Retinal pigment epithelial cell (primary cell): ENCODE measurements around the gene SLC35E3.

ENCODE experiments used
- DNase-seq: peaks from one replicate; pipeline ENCODE4 v3.0.0-alpha.2; 2010; ENCODE audit warnings: low read depth
- H3K4me3 ChIP-seq: 2 replicates; pipeline ENCODE4 v1.5.1; 2011; ENCODE audit warnings: mild to moderate bottlenecking, low read length, control low read depth, moderate library complexity
- TF ChIP-seq, protein P1 (sequence below): conservative IDR thresholded peaks from 2 replicates; pipeline ENCODE4 v1.5.1; 2011; ENCODE audit warnings: low read depth, low read length, control low read depth, inconsistent platforms

Gene SLC35E3

DNA sequence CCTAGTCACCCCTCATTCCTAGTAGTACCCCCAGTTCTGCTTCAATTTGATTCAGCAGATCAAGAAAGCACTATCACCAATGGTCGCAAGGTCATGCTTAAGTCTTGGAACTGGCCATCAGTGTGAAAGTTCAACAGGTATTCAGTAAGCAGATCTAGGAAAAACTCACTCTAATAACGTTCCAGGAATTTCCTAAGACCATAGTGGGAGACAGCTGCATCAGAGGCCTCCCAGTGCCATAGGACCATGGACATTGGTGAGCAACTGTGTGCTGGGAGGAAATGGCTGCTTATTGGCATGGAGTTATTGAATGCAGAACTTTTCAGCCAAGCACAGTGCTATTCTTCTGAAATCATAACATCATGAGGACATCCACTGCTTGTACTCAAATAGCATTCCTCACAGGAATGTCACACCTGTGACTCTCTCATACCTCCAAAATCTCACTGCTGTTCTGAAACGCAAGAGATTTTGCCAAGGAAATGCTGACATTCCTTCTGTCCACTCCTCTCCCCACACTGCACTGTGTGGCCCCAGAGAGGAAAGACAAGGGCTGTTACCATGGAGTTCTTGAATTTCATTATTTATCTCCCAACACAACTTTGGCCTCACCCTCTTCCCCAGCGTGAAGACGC, 31.1 kb downstream of the SLC35E3 start:
- H3K4me3 ChIP-seq = no peak overlapping the region
- TF ChIP-seq, protein P1, sequence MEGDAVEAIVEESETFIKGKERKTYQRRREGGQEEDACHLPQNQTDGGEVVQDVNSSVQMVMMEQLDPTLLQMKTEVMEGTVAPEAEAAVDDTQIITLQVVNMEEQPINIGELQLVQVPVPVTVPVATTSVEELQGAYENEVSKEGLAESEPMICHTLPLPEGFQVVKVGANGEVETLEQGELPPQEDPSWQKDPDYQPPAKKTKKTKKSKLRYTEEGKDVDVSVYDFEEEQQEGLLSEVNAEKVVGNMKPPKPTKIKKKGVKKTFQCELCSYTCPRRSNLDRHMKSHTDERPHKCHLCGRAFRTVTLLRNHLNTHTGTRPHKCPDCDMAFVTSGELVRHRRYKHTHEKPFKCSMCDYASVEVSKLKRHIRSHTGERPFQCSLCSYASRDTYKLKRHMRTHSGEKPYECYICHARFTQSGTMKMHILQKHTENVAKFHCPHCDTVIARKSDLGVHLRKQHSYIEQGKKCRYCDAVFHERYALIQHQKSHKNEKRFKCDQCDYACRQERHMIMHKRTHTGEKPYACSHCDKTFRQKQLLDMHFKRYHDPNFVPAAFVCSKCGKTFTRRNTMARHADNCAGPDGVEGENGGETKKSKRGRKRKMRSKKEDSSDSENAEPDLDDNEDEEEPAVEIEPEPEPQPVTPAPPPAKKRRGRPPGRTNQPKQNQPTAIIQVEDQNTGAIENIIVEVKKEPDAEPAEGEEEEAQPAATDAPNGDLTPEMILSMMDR = no peak
- no peak for DNase-seq

DNA sequence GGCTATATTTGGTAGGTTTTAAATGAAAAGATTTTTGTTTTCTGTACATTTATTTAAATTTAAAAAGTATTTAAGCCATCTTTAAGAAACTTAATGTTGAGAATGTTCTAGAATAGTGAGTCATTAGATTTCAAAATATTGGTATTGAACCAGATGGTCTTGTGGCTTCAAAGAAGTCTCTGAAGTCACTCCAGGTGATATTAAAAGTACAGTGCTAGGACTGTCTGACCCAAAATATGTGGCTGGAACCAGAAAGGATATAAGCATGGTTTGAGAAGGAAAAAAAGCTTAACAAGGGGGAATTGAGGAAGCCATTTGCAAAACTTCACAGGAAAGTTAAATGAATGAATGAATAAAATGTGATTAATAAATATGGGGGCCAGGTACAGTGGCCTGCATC, 33.3 kb downstream of the SLC35E3 start:
- TF ChIP-seq, protein P1 = no peak
- H3K4me3 ChIP-seq = no peak overlapping the region
- no peak for DNase-seq

- no peak overlapping the region for H3K4me3 ChIP-seq
- TF ChIP-seq, protein P1 = no peak
- DNase-seq = no peak
These were observed 34.8 kb downstream of the SLC35E3 start for GRCh38 chr12:68780731-68781130.

GRCh38 chr12:68781728-68782127, 35.8 kb downstream of the SLC35E3 start:
- TF ChIP-seq, protein P1 = no peak
- no peak for DNase-seq
- no peak overlapping the region for H3K4me3 ChIP-seq

DNA sequence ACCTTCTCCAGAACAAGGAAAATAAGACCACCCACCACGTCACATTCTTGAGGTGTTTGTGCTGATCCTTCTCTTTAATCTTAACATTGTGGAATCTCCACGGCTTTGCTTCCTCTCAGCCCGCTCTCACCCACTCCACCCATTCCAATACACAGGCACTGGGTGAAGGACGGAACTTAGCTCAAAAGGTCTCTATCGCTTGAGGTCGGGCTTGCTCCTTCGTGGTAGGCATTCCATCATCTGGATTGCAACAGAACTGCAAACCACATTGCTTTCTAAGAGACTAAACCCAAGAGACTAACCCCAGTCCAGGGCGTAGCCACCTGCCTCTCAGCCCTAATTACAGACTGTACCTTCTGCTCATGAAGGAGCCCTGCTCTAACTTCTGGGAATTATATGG, 38.0 kb downstream of the SLC35E3 start:
- DNase-seq = no peak
- TF ChIP-seq, protein P1 = no peak
- H3K4me3 ChIP-seq = no peak overlapping the region

GRCh38 chr12:68785358-68785757, 39.4 kb downstream of the SLC35E3 start:
- no peak overlapping the region for H3K4me3 ChIP-seq
- TF ChIP-seq, protein P1 = no peak
- DNase-seq = no peak

DNA sequence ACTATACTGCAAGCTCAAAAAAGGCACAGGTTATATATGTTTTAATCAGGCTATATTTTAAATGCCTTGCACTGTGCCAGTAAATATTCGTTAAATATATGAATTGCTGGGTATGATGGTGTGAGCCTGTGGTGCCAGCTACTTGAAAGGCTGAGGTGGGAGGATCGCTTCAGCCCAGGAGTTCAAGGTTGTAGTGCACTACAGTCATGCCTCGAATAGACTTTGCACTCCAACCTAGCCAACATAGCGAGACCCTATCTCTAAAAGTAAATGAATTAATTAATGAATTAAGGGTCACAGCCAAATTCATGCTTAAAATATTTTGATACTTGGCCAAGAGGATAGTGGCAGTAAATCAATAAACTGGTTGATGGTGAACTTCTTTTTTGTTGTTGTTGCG, 39.8 kb downstream of the SLC35E3 start:
- DNase-seq = no peak
- TF ChIP-seq, protein P1 = no peak
- no peak overlapping the region for H3K4me3 ChIP-seq
